ENCODE results near the gene MAT1A.

DNA sequence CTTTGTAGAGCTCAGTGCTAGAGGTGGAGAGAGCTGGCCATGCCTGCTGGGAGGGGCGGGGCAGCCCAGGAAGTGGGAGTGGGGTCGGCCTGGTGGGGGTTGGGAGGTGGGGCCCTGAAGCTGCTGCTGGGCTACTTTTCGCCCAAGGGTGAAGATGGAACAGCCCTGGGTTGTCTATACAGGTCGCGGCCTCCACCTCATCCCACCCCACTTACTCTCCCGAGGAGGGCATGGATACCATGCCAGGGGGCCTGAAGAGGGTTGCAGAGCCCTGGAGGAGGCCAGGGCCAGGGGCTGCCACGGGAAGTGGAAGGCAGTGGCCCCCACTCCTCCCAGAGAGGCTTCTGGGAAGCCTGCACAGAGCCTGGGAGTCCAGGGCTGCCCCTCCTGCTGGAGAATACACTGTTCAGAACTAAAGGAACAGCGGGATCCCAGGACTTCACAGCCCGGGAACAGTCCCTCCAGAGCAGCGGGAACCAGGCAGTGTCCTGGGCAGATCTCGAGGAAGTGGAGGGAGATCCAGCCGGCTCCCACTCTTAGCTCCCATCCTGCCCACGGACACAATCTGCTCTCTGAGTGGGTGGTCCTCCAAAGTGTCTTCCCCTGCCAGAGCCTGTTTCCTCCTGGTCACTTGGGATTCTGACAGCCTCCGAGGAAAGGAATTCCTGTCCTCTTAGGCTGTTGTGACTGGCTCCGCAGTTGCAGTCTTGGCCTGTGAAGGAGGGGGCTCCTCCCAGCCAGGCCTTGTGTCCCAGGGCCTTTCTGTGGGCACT, 23.5 kb downstream of the MAT1A start:
- TF ChIP-seq SUZ12 (IDR thresholded peaks at IDR 0.05; ENCODE audit: low read length) (no peak), TCF12 (IDR thresholded peaks at IDR 0.05; ENCODE audit: low read depth, low read length) (no peak), EP300 (IDR thresholded peaks at IDR 0.05; ENCODE audit: borderline replicate concordance in 1 of 2, low read depth in 2 of 2, low read length in 2 of 2) (no peak), POLR2A (IDR thresholded peaks at IDR 0.05; ENCODE audit: control extremely low read depth in 1 of 2, low read depth in 2 of 2, low read length in 2 of 2) (no peak), SP2 (IDR thresholded peaks at IDR 0.05; ENCODE audit: low read length) (no peak), CTCF (IDR thresholded peaks at IDR 0.05; ENCODE audit: control extremely low read depth in 1 of 3, insufficient read depth in 1 of 3, low read depth in 1 of 3, low read length in 3 of 3) (no peak), MAX (IDR thresholded peaks at IDR 0.05) (no peak)
